EL (cell line): ENCODE results near the gene G6PC3.
"Not testable (repeated sequence)": the region's sequence is repeated elsewhere in the genome, so short reads cannot be mapped to it uniquely, and the experiment has no call there.

Experiments used
- DNase-seq: peaks from one replicate; pipeline ENCODE4 v3.0.0-alpha.2; 2016

The G6PC3 gene

GRCh38 chr17:44084131-44084538, 13.6 kb downstream of the G6PC3 start:
- peak; percentile 28 for DNase-seq

DNA sequence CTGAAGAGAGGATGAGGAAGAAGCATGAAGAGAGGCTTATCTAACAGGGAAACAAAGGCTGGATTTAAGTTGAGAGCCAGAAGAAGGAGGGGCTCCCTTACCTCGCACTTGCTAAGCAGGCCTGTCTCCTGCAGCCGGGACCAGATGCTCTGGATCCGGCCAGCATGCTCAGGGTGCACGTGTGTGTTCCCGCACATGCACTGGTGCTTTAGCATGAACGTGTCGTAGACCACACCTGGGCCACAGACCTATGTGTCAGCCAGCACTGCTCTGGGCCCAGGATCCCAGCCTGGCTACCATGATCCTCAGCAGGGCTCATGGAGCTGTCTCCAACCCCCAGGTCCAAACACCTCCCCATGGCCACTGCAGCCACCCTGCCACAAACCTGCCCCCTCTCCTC, 14.4 kb downstream of the G6PC3 start:
- no peak for DNase-seq

DNA sequence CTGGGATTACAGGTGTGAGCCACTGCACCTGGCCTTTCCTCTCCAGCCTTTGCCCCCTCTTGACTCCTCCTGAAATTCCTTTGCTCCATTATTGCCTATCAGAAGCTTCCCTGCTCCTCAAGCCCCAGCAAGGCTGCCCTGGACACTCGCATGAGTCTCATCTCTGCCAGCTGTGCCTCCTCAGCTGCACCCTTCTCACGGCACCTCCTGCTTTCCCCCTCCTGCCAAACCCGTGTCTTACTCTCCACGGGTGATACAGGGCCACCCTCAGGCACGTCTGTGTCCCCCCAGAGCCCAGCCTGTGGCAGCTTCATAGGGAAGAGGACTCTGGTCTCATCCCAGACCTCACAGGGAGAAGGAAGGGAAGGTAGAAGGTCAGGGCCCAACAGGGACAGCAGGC, 15.4 kb downstream of the G6PC3 start:
- no peak for DNase-seq

GRCh38 chr17:44086364-44087311, 16.1 kb downstream of the G6PC3 start:
- DNase-seq = peak; percentile 93

DNA sequence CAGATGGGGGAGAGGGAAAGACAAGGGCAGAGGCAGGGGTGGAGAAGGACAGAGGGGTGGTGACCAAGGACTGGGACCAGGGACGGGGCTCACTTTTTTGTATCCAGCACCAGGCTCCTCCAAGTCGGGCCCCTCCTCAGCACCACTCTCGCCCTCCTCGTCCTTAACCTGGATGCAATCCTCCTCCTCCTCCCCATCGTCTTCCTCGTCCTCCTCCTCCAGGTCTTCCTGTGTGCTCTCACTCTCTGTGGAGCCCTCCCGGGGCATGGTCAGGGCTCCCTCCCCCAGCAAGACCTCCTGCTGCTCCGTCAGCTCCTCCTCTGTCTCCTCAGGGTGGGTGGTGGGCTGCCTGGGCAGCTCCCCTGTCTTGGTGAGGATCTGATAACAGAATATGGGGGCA, 16.8 kb downstream of the G6PC3 start:
- no peak for DNase-seq

- no peak for DNase-seq
These were observed 17.7 kb downstream of the G6PC3 start for GRCh38 chr17:44088254-44088653.

DNA sequence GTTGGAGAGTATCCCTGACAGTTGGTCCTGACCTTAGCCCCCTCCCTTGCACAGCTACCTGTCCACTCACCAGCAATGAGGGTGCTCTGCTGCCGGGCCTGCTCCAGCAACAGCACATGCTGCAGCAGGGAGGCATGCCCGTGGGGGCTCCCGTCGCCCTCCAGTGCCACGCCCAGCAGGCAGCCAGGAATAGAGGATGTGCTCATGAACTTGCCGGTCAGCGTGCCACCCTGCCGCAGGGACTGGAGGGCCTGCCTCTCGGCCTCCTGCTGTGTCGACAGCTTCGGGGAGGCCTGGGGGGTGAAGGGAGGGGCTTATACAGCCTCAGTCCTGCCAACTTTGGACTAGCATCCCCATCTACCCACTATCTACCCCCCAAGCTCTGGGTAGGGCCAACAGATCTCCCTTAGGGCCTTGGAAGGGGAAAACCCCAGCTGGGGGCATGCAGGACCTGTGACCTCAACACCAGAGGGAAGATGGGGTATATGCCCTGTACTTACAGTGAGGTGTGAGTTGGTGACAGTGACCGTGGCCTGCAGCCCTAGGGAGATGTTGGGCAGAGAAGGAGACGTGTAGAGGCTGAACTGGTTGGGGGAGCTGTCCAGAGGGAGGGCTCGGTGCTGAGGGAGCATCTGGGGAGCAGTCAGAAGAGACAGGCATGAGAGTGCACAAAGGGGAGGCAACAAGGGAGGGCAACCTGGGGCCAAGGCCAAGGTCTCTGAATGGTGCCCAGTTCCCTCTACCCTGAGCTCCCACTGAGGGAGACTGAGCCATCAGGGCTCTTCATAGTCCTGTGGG, 20.9 kb downstream of the G6PC3 start:
- no peak for DNase-seq

- no peak for DNase-seq
These were observed 21.5 kb downstream of the G6PC3 start for GRCh38 chr17:44092051-44092450.

- no peak for DNase-seq
These were observed 22.8 kb downstream of the G6PC3 start for GRCh38 chr17:44093231-44093900.

DNA sequence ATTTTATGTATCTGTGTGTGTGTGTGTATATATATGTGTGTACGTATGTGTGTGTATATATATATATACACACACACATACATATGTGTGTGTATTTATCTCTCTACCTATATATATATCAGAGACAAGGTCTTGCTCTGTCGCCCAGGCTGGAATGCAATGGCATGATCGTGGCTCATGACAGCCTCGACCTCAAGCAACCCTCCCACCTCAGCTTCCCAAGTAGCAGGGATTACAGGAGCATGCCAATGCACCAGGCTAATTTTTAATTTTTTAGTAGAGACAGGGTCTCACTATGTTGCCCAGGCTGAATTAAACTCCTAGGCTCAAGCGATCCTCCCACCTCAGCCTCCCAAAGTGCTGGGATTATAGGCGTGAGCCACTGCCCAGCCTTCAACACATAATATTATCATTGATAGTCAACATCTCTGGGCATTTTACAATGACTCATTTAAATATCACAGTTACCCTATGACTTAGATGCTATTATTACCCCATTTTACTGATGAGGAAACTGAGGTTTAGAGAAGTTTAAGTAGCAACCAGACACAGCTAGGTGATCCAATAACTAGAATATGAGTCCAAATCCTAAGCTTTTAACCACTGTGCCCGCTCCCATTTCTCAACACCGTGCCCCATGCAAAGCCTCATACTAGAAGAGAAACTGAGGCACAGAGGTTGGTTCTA, 24.3 kb downstream of the G6PC3 start:
- DNase-seq = no peak

GRCh38 chr17:44095388-44095646, 24.8 kb downstream of the G6PC3 start:
- DNase-seq = no peak

DNA sequence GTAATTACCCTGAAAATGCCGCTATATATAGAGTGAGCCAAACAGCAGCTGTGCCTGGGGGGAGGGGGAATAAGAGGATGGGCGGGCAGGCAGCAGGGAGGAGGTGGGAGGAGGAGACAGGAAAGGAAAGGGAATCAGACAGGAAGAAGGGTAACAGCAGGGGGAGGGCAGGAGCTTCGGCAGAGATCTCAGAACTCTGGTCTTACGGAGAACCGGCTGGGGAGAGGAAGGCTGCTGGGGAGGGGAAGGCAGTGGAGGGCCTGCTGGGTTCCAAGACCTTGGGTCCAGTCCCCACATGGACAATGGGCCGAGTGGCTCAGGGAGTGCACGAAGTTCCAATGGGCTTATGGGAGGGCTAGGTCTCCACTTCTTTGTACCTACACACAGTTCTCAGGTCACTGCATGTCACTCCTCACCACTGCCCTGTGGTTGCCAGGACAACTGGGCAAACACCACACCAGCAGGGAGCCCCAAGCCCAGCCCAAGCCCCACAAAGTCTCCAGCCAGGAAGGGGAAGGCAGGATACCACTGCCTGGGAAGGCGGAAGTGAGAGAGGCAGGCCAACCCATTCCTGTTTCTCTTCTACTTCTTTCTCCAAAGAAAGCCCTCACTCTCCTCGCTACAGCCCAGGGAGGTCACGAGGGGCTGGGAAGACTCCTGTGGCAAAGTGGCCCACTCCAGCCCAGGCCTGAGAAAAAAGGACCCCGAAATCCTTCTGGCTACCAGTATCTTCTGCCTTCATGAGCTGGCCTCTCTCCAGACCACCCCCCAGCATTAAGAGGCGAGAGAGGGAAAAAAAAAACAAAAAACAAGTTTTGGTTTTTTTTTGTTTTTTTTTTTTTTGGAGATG, 25.3 kb downstream of the G6PC3 start:
- peak; percentile 93 for DNase-seq

DNA sequence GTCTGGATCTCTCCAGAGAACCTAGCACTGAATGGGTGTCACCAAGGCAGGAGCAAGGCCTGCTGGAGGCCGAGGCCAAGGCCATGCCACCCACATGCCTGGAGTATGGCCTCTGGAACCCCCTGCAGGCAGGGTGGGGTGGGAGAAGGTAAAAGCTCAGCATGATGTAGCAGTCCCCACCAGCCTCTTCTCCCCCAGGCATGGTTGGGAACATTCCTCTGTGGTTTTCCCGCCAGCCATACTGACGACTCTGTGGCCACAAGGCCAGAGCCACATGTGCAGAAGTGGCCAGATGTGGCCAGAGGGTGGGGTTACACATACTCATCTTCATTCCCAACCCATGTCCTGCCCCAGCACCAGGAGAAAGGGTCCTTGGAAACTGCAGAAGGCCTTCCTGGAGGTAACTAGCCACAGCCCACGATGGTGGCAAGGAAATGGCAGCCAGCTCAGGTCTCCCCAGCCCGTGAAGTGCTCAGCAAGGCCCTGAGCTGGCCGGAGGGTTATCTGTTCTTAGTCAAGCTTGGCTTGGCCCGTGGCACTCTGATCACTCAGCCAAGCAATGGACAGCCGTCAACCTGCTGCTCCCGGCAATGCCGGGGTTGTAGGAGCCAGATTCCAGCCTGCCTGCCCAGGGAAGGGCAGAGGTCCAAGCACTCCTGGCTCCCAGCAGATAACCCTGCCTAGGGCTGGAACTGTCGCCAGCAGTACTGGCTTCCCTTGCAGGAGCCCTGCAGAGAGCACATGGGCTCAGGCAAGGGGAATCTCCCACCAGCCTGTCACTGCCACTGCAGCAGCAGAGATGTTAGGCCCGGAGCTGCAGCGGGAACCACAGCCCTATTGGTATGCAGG, 26.8 kb downstream of the G6PC3 start:
- DNase-seq = peak; percentile 86

GRCh38 chr17:44101858-44102257, 31.3 kb downstream of the G6PC3 start:
- not testable (repeated sequence) for DNase-seq

- DNase-seq = no peak
These were observed 32.5 kb downstream of the G6PC3 start for GRCh38 chr17:44102849-44103622.

DNA sequence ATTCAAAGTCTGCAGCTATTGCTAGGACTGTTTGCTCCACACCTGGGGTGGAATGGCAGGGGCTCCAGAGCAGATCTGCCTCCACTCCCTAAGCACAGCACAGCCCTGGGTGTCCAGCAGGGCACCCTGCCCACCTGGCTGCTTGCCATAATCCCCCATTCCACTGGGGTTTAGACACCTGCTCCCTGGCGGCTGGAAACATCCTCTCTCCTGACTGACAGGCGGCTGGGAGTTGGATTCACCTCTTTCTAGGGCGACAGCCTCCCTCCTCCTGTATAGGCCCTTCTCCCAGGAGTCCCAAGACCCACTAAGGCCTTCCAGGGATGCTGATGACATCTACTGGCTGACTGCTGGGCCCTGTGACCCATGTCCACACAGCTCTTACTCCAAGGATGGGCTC, 34.9 kb downstream of the G6PC3 start:
- no peak for DNase-seq

DNA sequence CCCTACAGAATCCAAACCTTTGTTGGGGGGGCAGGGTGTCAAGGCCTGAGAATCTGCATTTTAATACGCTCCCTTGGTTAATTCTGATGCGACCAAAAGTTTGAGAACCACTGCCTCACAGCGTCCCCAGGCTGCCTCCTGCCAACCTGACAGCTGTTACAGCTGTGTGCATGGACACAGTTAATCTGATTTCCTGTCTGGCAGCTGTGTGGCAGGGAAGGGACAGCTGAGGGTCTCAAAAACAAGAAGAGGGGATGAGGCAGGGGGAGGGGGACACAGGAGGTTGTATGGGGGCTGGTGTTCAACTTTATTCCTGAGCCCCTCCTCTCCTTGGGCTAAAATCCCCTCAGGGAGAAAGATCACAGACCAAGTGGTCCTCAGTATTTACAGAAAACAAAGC, 35.4 kb downstream of the G6PC3 start:
- DNase-seq = no peak

- no peak for DNase-seq
These were observed 36.3 kb downstream of the G6PC3 start for GRCh38 chr17:44106801-44107200.

- peak; percentile 99 for DNase-seq
These were observed 38.1 kb downstream of the G6PC3 start for GRCh38 chr17:44108440-44109311.
